Measurements from ENCODE around the gene SPATA24. TPM values are rescaled to one million over a fixed set of nuclear protein-coding genes. Genes with fewer than 3 reads are reported as not detected.

SPATA24 gene
- total and polyA plus RNA-seq, 2 of the 13 experiments (the other 11 are each of a cell fraction or from before 2014, with no cell fraction given), result 6.0 to 11.1 TPM

DNA sequence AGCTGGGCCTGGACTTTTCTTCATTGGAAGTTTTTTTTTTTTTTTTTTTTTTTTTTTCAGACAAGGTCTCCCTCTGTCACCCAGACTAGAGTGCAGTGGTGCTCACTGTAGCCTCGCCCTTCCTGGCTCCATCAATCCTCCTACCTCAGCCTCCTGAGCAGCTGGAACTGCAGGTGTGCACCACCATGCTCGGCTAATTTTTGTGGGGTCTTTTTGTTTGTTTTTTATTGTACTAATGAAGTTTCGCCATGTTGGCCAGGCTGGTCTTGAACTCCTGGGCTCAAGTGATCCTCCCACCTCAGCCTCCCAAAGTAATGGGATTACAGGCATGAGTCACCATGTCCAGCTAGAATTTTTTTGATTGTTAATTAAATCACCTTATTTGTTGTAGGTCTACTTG lies 31.8 kb upstream of the SPATA24 start:
- no peak for FAIRE-seq
- no peak for DNase-seq (ENCODE audit: low spot score)
- WGBS (ENCODE audit: low lambda C conversion rate), result 96% methylated on average over 3 of the region's 3 CpGs
- no peak for TF ChIP-seq U2AF1 (optimal IDR thresholded peaks at IDR 0.05; ENCODE audit: low read depth, low read length)
- TF ChIP-seq, protein P1, sequence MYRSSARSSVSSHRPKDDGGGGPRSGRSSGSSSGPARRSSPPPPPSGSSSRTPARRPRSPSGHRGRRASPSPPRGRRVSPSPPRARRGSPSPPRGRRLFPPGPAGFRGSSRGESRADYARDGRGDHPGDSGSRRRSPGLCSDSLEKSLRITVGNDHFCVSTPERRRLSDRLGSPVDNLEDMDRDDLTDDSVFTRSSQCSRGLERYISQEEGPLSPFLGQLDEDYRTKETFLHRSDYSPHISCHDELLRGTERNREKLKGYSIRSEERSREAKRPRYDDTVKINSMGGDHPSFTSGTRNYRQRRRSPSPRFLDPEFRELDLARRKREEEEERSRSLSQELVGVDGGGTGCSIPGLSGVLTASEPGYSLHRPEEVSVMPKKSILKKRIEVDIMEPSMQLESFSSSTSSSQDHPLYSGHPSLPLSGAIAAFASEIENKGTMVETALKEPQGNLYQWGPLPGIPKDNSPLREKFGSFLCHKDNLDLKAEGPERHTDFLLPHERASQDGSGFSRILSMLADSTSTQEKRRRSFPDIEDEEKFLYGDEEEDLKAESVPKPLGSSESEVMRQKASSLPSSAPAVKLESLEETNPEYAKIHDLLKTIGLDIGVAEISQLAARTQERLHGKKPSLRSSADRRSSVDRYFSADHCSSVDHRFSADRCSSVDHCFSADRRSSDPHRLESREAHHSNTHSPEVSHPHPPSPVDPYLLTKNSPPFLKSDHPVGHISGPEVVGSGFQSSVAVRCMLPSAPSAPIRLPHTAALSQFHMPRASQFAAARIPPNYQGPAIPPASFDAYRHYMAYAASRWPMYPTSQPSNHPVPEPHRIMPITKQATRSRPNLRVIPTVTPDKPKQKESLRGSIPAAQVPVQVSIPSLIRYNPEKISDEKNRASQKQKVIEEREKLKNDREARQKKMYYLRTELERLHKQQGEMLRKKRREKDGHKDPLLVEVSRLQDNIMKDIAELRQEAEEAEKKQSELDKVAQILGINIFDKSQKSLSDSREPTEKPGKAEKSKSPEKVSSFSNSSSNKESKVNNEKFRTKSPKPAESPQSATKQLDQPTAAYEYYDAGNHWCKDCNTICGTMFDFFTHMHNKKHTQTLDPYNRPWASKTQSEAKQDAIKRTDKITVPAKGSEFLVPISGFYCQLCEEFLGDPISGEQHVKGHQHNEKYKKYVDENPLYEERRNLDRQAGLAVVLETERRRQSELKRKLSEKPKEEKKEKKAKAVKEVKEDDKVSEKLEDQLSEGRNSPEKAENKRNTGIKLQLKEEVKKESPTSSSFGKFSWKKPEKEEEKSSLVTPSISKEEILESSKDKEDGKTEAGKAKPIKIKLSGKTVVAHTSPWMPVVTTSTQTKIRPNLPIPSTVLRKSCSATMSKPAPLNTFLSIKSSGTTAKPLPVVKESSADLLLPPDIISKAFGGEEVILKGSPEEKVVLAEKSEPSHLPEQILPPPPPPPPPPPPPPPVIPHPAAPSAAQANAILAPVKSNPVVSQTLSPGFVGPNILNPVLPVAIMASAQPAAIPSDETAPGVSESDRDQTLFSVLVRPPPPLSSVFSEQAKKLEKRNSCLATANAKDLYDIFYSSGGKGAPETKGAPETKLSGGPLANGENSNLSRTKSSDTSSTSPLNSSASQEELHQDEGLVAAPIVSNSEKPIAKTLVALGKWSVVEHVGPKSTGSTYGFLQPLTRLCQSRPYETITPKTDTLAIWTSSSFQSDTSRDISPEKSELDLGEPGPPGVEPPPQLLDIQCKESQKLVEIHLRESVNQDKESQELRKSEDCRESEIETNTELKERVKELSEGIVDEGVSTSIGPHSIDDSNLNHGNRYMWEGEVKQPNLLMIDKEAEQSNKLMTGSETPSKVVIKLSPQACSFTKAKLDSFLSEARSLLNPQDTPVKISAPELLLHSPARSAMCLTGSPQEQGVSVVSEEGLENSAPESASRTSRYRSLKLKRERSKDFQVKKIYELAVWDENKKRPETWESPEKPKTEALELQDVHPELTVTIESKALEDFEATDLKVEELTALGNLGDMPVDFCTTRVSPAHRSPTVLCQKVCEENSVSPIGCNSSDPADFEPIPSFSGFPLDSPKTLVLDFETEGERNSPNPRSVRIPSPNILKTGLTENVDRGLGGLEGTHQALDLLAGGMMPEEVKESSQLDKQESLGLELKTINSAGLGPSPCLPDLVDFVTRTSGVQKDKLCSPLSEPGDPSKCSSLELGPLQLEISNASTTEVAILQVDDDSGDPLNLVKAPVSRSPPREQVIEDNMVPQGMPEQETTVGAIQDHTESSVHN (CRISPR knock-in tag; IDR thresholded peaks at IDR 0.05), result no peak
- TF ChIP-seq NCOA5 (CRISPR knock-in tag; IDR thresholded peaks at IDR 0.05), result no peak
- TF ChIP-seq SMYD3 (CRISPR knock-in tag; IDR thresholded peaks at IDR 0.05), result no peak
- no TSS peak for BruUV-seq (replicated peaks)
- H4K20me1 ChIP-seq (ENCODE audit: insufficient read depth, low read length), result no peaks in the 10 kb centered on the region
- H3K4me3 ChIP-seq (replicated peaks in 1 of 3; ENCODE audit: insufficient read depth in 1 of 3, low read depth in 2 of 3, low read length in 3 of 3), result no peak overlapping the region
- no peak overlapping the region for H2AFZ ChIP-seq (ENCODE audit: low read length)
- CTCF ChIA-PET (ENCODE audit: low intra/inter-chr PET ratio, low total read pairs), result no interaction called here
- intact Hi-C loops (cut with micrococcal nuclease; ENCODE audit: unreplicated experiment) (loop anchor here (5.0 to 10.0 kb wide), 2 partner anchors 67 to 309 kb away; no protein-coding TSS in a partner anchor), in situ Hi-C loops (cut with HindIII; ENCODE audit: extremely low pct_ligation_motif_present, low pct_unique_long_range_greater_than_20kb) (no loop called here)
- H3K79me2 ChIP-seq (ENCODE audit: insufficient read depth, low read length), result no peaks in the 10 kb centered on the region
- H3K27ac ChIP-seq (ENCODE audit: extremely low read length, insufficient read depth, low read length), result no peak overlapping the region
- peaks cover 15% of the 10 kb centered on the region for H3K4me1 ChIP-seq (ENCODE audit: insufficient read depth, low read length)
- H3K36me3 ChIP-seq (replicated peaks in 1 of 2; ENCODE audit: control insufficient read depth in 1 of 2, insufficient read depth in 2 of 2, low read length in 2 of 2), result no peaks in the 10 kb centered on the region
- no peak for ATAC-seq
- POLR2A ChIA-PET, result interaction anchor here (1.3 kb wide), 1 partner anchor 67 kb away, joined by 4 read pairs; no protein-coding TSS in a partner anchor
- no peak overlapping the region for H3K9ac ChIP-seq (ENCODE audit: insufficient read depth, low read depth, low read length)
- no peaks in the 10 kb centered on the region for H3K27me3 ChIP-seq (ENCODE audit: control insufficient read depth in 1 of 2, insufficient read depth in 2 of 2, low read length in 2 of 2)
- H3K9me3 ChIP-seq (ENCODE audit: low read length), result no peaks in the 10 kb centered on the region
- H3K4me2 ChIP-seq (ENCODE audit: low read depth, low read length), result no peak overlapping the region

All from HepG2 (cell line).